Caki2 (cell line): ENCODE measurements around the gene THSD4. TPM values are rescaled to one million over a fixed set of nuclear protein-coding genes. Genes with fewer than 3 reads are reported as not detected.

Experiments
- DNase-seq: peaks from one replicate; pipeline ENCODE4 v3.0.0-alpha.2; 2015; ENCODE audit warnings: low read depth
- in situ Hi-C: cut with HindIII; loops from 2 replicates; pipeline ENCODE4 v1.10.0; 2016; ENCODE audit warnings: low sequenced_read_pairs, low pct_unique_long_range_greater_than_20kb, mixed read lengths
- total RNA-seq: library from RNA; depleted of rRNA; stranded (reverse); fragments of >200 nt; shearing (Covaris generic); gene quantifications from 2 replicates; pipeline ENCODE4 v1.2.3, GENCODE V29; 2014; ENCODE audit warnings: low replicate concordance

THSD4 gene
- total RNA-seq, 1 experiment from 2014 or later = 9.0 TPM

- DNase-seq = no peak
- in situ Hi-C loops = no loop called here
Measured at GRCh38 chr15:71288348-71288955, 173.2 kb downstream of the THSD4 start.

- in situ Hi-C loops = no loop called here
- DNase-seq = no peak
Measured at GRCh38 chr15:71290002-71290401, 174.7 kb downstream of the THSD4 start.

DNA sequence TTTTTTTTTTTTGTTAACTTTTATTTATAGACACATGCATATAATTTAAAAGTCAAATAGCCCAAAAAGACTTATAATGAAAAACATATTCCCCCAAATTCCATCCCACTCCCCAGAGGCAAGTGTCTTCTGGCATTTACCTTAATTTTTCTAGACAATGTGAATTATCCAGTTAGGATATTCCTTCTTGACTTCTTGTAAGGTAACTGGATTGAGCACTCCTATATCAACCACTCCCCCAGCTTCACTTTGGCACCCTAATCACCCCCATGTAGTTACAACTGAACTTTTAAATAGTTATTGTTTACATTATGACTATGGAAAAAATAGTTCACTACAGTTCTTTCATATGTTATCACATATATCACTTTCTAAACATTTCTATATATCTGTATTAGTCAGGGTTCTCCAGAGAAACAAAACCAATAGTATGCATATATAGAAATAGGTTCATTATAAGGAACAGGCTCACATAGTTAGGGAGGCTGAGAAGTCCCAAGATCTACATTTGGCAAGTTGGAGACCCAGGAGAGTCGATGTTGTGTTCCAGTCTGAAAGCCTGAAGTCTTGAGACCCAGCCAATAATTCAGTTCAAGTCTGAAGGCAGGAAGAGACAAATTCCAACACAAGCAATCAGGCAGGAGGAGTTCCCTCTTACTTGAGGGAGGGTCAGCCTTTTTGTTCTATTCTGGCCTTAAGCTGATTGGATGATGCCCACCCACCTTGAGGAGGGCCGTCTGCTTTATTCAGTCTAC, 175.8 kb downstream of the THSD4 start:
- in situ Hi-C loops = no loop called here
- DNase-seq = no peak

DNA sequence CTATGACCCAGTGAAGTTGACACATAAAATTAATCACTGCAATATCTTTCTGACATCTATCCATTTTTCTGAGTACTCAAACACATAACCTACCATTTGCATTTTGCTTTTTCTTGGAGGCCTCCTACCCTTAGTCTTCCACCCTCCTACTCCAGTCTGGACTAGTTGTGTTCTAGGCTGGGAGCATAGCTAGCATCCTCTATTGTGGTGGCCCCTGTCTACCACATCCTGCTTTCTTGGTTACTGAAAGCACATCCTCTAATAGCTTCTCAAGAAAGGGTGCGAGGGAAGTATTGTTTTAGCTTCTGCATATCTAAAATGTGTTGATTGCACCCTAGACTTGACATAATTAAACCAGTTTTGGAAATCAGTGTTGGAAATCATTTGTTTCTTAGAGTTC, 176.5 kb downstream of the THSD4 start:
- in situ Hi-C loops = no loop called here
- no peak for DNase-seq

DNA sequence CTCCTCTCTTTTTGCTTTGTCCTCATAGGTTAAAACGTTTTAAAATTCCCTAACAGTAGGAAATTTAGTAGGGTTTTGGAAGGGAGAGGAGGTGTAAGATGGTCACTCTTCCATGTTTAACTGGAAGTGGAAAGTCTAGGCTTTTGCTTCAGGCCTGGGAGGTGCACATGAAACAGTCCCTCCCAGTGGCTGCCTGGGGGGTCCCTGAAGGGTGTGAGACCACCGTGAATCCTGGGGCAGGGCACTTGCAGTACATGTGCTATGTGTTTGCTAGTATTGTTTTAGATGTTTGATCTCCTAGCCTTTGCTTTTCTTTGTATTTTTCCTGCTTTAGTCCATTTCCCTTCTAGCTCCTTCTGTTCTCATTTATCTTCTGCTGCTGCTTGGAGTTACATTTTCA, 178.5 kb downstream of the THSD4 start:
- DNase-seq = no peak
- in situ Hi-C loops = no loop called here

GRCh38 chr15:71294251-71294910, 179.1 kb downstream of the THSD4 start:
- DNase-seq = no peak
- in situ Hi-C loops = no loop called here

GRCh38 chr15:71294911-71295602, 179.8 kb downstream of the THSD4 start:
- in situ Hi-C loops = no loop called here

GRCh38 chr15:71295603-71296314, 180.5 kb downstream of the THSD4 start:
- in situ Hi-C loops = no loop called here

More at GRCh38 chr15:71294911-71295602, 179.8 kb downstream of the THSD4 start:
- DNase-seq = peak; percentile 97

GRCh38 chr15:71296315-71296679, 181.0 kb downstream of the THSD4 start:
- no peak for DNase-seq
- in situ Hi-C loops = no loop called here

More at GRCh38 chr15:71295603-71296314, 180.5 kb downstream of the THSD4 start:
- no peak for DNase-seq

- no peak for DNase-seq
- in situ Hi-C loops = no loop called here
Measured at GRCh38 chr15:71301958-71302621, 186.8 kb downstream of the THSD4 start.

DNA sequence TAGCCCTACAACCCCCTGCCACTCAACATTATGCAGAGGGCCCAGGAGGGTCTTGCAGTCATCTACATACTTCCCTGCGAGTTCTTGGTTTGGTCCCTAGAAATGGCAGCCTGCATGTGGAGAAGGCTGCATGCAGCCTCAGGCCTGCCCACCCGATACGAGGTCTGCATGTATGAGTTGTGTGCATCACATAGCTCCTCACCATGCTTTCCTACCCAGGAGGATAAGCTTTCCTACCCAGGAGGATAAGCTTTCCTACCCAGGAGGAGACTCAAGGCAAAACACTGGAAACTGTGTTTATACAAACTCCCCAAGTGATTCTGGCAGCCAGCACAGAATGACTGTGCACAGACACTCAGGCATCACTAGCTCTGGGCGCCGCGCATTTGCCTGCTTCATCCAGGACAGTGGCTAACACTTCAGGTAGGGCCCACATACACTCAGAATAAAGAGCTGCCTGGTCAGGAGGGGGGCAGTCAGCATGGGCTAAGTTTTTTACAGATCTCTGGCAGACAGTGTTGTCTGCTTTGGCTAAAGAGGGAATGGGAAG, 187.7 kb downstream of the THSD4 start:
- no peak for DNase-seq
- in situ Hi-C loops = no loop called here

DNA sequence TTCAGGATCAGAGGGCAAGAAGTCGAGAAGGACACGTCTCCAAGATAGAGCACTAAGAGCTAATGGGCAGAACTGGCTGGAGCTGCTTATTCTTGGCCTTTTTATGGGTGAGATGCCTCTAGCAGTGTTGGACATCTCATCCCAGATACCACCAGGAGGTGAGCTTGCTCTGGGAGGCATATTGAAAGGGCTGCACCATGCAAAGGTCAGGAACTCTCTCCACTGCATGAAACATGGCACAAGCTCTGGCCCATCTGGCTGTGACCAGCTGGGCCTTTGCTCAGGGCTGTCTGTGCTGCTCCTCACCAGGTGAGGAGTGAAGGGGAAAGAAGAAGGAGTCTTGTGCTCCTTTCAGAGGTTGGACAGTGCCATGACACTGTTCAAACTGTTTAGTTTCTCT, 188.7 kb downstream of the THSD4 start:
- in situ Hi-C loops = no loop called here

GRCh38 chr15:71304681-71305080, 189.4 kb downstream of the THSD4 start:
- in situ Hi-C loops = no loop called here
- no peak for DNase-seq

More for the DNA sequence above, 188.7 kb downstream of the THSD4 start:
- DNase-seq = no peak

- in situ Hi-C loops = no loop called here
- DNase-seq = no peak
Measured at GRCh38 chr15:71306538-71306937, 191.3 kb downstream of the THSD4 start.

- DNase-seq = no peak
- in situ Hi-C loops = no loop called here
Measured at GRCh38 chr15:71312194-71312708, 197.0 kb downstream of the THSD4 start.

GRCh38 chr15:71312731-71313460, 197.6 kb downstream of the THSD4 start:
- in situ Hi-C loops = no loop called here
- no peak for DNase-seq

DNA sequence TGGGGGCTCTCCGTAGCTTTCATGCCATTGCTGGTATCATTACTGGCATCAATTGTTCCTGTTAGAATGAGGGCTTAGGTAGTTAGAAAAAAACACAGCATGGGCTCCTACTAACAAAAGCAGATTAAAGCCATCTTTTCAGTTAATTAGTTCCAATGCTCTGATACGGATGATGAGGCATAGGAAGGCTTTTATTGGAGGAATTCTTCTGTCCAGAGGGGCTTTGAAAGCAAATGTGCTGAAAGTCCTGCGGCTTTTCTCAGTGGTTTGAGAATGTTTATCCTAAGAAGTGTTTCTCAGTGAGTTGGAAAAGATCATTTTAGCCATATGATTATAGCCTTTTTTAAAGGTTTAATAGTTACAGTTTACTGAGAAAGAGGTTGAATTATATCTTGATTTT, 198.5 kb downstream of the THSD4 start:
- DNase-seq = no peak

More for the DNA sequence above, 198.5 kb downstream of the THSD4 start:
- in situ Hi-C loops = no loop called here
